ENCODE results near the gene SNED1.

SNED1 gene

GRCh38 chr2:241129086-241129871 is 130.9 kb downstream of the SNED1 start:
- DNase-seq (ENCODE audit: low spot score) = no peak

GRCh38 chr2:241130316-241130715 is 131.9 kb downstream of the SNED1 start:
- DNase-seq (ENCODE audit: low spot score) = no peak

- DNase-seq (ENCODE audit: low spot score) = no peak
Observed at GRCh38 chr2:241131531-241131930, 133.1 kb downstream of the SNED1 start.

- DNase-seq (ENCODE audit: low spot score) = no peak
Observed at GRCh38 chr2:241132538-241133435, 134.4 kb downstream of the SNED1 start.

- no peak for DNase-seq (ENCODE audit: low spot score)
Observed at GRCh38 chr2:241133436-241133820, 135.0 kb downstream of the SNED1 start.

GRCh38 chr2:241134711-241135110 is 136.3 kb downstream of the SNED1 start:
- no peak for DNase-seq (ENCODE audit: low spot score)

GRCh38 chr2:241135737-241136136 is 137.3 kb downstream of the SNED1 start:
- no peak for DNase-seq (ENCODE audit: low spot score)

GRCh38 chr2:241136191-241136590 is 137.8 kb downstream of the SNED1 start:
- no peak for DNase-seq (ENCODE audit: low spot score)

- no peak for DNase-seq (ENCODE audit: low spot score)
Observed at GRCh38 chr2:241136661-241137260, 138.3 kb downstream of the SNED1 start.

- DNase-seq (ENCODE audit: low spot score) = no peak
Observed at GRCh38 chr2:241137276-241138190, 139.1 kb downstream of the SNED1 start.

GRCh38 chr2:241138471-241138870 is 140.1 kb downstream of the SNED1 start:
- DNase-seq (ENCODE audit: low spot score) = no peak

- no peak for DNase-seq (ENCODE audit: low spot score)
Observed at GRCh38 chr2:241139531-241140444, 141.4 kb downstream of the SNED1 start.

GRCh38 chr2:241140445-241140840 is 142.0 kb downstream of the SNED1 start:
- no peak for DNase-seq (ENCODE audit: low spot score)

GRCh38 chr2:241141214-241141770 is 142.9 kb downstream of the SNED1 start:
- DNase-seq (ENCODE audit: low spot score) = no peak

- DNase-seq (ENCODE audit: low spot score) = no peak
Observed at GRCh38 chr2:241142063-241142462, 143.6 kb downstream of the SNED1 start.

- no peak for DNase-seq (ENCODE audit: low spot score)
Observed at GRCh38 chr2:241142593-241142992, 144.2 kb downstream of the SNED1 start.
